GM18861 (cell line): ENCODE results near the gene KLHL3.

ENCODE experiments used
- ATAC-seq: cut with Tn5 transposase; IDR thresholded peaks from one replicate; pipeline ENCODE4 v1.9.1; 2021; ENCODE audit not compliant: unreplicated experiment

KLHL3 gene

GRCh38 chr5:137747848-137748247, 12.0 kb upstream of the KLHL3 start:
- no peak for ATAC-seq

DNA sequence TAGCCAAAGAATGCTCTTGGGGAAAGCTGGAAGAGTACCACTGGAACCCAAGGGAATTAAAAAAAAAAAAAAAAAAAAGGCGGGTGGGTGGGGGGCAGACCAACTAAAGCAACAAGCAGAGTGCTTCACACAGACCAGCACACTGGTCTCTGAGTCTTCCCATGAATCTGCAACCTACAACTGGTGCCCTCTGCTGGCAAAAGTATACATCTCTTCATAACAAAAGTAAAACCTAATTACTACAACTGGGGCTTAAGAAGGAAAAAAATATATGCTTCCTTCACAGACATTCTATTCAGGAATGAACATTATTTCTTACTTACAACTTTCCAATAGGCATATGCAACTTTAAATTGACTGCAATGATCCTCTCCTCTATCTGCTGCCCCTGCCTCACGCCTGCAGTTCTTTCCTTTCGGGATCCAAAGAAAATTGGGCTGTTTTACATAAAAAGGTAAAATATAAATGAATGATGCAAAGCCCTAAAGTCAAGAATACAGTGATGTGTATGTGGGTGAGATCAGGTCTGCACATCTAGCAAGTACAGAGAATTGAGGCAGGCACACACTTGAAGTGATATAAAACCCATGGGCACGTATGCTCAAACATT, 7.2 kb upstream of the KLHL3 start:
- peak; percentile 72 for ATAC-seq

DNA sequence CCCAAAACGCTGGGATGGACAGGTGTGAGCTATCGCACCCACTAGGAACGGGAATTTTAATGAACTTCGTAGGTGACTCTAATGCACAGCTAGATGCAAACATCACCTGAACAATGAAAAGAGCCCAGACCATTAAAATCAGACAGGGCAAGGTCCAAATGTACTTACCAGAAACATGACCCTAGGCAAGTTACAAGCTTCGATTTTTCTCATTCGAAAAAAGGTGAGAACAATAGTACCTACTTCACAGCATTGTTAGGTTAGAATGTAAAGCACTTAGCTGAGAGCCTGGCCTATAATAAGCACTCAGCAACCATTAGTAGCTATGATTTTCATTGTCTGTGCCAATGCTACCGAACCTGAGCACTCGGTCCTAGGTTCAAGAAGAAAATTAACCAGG, 5.8 kb upstream of the KLHL3 start:
- ATAC-seq, result no peak

- no peak for ATAC-seq
Measured at GRCh38 chr5:137739737-137740136, 3.8 kb upstream of the KLHL3 start.

DNA sequence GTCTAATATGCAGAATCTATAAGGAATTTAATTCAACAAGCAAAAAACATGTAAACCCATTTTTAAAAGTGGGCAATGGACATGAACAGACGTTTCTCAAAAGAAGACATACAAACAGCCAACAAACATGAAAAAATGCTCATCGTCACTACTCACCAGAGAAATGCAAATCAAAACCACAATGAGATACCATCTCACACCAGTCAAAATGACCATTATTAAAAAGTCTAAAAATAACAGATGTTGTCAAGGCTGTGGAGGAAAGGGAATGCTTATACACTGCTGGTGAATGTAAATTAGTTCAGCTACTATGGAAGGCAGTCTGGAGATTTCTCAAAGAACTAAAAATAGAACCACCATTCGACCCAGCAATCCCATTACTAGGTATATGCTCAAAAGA, 3.1 kb upstream of the KLHL3 start:
- no peak for ATAC-seq

GRCh38 chr5:137737349-137738131, 1.7 kb upstream of the KLHL3 start:
- ATAC-seq, result no peak

GRCh38 chr5:137736496-137736895, 607 bp upstream of the KLHL3 start:
- no peak for ATAC-seq

DNA sequence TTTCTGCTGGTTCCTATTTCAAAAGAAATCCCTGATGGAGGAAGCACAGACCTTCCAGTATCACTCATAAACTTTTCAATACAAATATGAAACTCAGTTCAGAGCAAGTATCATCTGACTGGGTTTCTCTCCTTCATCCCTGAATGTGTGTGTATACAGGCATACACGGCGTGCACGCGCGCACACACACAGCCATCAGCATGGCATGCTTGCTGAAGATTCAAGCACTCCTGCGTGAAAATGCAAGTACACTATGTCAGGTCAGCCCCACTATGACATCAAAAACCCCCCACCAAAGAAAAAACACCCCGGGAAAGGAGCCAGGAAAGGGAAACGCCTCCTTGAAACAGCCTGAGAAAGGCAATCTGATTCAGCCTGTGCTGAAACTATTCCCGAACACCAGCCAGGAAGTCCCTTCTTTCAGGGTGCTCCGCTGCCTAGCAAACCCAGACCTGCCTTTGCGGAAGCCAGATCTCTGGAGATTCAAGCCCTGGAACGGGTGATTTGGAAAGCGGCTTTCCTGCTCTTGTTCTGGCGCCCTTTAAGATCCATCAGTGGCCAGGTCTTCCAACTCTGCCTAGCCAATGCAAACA, 831 bp downstream of the KLHL3 start:
- ATAC-seq, result peak; percentile 25

DNA sequence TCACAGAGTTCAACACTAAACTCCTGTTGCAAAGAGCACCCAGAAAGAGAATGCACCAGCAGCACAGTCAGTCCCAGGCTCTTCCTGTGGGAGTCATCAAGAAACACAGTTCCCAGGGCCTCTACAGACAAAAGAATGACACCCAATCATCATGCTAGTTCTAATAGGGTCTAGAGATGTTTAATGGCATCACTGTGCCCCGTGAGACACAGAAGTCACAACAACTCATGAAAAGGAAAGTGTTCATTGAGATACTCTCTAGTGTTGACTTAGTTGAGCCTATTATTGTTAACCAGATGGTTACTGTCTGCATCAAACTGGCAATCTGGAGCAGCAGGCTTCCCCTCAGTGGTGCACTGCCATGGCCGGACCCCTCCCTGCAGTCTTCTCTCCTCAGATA, 1.6 kb downstream of the KLHL3 start:
- no peak for ATAC-seq

DNA sequence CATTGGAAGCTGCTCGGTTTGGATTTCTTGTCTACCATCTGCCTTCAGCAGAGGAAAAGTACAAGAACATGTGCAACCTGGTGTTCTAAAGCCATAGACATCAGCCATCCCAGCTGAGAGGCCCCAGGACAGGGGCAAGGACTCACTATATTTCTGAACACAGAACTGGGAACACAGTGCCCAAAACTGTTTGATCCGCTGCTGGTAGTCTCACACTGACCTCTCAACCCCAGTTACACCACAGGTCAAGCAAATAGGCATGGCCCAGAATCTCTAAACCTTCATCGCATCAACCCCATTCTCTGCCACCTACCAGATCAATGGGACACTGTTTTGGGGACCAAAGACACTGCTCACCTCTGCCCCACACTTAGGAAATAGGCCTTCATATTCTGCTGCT, 2.0 kb downstream of the KLHL3 start:
- ATAC-seq, result no peak

GRCh38 chr5:137733006-137733405, 2.9 kb downstream of the KLHL3 start:
- no peak for ATAC-seq

- ATAC-seq, result no peak
Measured at GRCh38 chr5:137731176-137731575, 4.7 kb downstream of the KLHL3 start.

DNA sequence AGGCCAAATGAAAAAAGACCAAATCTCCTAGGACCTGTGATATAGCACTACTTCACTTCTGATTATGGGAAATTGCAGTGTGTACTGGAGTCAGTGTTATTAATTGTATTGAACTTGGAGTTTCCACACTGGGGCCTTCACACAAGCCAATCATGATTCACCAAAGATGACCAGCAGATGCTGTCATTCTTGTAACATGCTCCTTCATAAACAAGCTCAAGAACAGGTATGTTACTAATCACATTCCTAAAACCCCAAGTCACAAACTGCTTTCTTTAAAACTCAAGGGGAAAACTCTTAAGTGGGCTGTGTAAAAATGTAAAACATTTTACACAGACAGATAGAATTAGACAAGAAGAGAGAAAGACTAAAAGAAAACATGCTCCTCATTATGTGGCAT, 5.6 kb downstream of the KLHL3 start:
- no peak for ATAC-seq

DNA sequence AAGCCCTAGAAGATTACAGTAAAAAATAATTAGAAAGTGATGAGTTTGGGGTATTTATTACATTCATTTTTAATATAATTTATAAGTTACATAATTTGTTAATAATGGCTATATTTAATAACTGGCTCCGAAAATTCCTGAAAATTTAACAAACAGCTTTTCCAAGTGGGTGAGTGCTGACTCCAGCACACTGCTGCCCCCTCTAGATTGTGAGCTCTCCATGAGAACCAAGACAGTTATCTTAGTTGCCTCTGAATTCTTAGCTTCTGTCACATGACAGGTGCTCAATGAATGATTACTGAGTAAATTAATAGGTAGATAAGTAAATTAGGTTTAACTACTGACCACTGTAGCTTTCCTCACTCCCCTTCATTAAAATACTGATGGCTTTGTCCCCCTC, 7.8 kb downstream of the KLHL3 start:
- no peak for ATAC-seq

- ATAC-seq, result no peak
Measured at GRCh38 chr5:137727623-137728022, 8.3 kb downstream of the KLHL3 start.

DNA sequence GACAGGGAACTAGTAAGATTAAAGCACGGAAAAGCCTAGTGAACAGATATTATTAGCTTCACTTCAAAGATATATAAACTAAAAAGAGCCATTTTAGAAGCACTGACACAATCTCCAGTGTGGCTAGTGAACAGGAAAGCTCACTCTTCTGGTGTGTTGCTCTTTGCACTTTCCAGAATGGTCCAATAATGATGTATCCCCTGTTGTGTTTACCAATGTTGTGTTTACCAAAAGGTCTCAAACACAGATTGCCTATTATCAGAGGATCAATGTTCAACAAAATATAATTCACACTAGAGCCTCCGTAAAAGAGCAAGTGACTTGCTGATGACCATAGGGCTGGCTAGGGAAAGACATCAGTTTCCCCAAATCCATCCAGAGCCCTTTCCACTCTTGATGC, 11.6 kb downstream of the KLHL3 start:
- ATAC-seq, result no peak

- no peak for ATAC-seq
Measured at GRCh38 chr5:137718611-137719010, 17.3 kb downstream of the KLHL3 start.

DNA sequence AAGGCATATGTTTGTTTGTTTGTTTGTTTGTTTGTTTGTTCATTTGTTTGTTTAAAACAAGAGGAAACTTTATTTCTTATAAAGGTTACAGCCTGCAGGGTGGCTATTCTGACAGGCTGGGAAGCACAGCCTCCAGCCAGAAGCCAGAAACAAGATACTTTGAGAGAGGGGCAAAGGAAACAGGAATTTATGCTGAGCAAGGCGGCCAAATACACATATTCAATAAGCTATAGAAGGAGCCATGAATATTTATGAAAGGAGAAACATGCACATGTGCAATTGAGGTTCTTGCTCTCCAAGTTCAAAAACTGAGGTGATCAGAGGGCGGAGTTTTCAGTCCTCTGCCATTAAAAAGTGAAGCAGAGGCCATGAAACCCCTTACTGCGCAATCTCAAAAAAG, 19.6 kb downstream of the KLHL3 start:
- no peak for ATAC-seq

- no peak for ATAC-seq
Measured at GRCh38 chr5:137715456-137715855, 20.4 kb downstream of the KLHL3 start.

- no peak for ATAC-seq
Measured at GRCh38 chr5:137714946-137715345, 20.9 kb downstream of the KLHL3 start.

- no peak for ATAC-seq
Measured at GRCh38 chr5:137714494-137714893, 21.4 kb downstream of the KLHL3 start.

DNA sequence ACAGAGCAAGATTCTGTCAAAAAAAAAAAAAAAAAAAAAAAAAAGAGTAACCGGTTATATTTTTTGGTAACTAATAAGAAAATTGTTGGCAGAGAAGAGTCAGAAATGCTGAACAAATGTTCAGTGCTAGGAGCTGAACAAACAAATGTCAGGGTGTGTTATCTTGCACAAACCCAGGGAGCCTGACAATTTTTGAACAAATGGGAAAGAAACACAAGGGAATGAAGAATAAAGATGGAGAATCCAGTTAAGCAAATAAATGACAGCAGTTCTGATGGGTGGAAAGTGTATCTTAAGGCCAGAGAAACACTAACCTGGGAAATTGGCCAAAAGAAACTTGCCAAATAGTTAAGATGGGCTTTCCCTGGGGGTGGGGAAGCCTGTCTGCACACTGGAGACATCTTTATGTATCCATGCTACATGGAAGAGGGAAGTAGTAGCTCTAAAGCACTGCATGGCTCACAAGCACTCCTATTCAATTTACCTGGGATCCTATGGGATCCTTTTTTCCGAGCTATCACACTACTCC, 23.7 kb downstream of the KLHL3 start:
- ATAC-seq, result no peak
